Measurements from ENCODE around the gene PLN.
A peak's percentile ranks its signal among the peaks of the same experiment; 100 is the strongest.

PLN gene

DNA sequence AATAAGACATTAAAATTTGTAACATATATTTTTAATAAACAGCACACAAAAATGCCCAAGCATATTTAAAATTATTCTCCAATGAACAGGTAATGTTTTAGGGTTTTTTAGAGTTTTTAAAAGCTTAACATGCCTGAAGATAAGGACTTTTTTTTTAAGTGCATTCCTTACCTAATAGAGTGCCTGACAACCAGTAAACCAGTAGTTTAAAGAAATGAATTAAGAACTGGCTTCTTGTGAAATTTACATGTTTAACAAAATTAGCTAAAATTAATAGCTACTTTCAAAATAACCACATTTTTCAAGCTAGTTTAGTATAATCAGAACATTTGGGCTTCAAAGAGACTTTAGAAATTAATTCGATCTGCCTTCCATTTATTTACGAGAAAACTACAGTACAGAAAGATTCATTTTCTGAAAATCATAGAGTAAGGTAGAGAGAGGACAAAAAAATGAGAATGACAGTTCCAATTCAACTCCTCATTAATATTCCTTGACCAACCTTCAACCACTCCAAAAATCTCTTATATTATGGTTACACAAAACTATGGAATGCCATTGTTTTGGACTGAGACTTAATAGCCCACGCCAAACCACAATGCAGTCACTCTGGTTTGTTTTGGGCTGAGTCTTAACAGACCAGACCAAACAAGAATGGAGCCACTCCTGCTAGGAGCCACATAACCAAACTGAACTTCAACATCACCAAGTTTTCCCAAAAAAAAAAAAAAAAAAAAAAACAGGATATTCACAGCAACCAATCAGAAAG, 5.7 kb upstream of the PLN start:
- DNase-seq, result no peak

- no peak for DNase-seq
Measured at GRCh38 chr6:118544105-118544504, 4.0 kb upstream of the PLN start.

- no peak for DNase-seq
Measured at GRCh38 chr6:118546164-118546879, 1.8 kb upstream of the PLN start.

GRCh38 chr6:118546880-118547218, 1.2 kb upstream of the PLN start:
- DNase-seq, result no peak

- no peak for DNase-seq
Measured at GRCh38 chr6:118548613-118549012, 517 bp downstream of the PLN start.

- peak; percentile 5 for DNase-seq
Measured at GRCh38 chr6:118551063-118552053, 3.3 kb downstream of the PLN start.

GRCh38 chr6:118553132-118553531, 5.0 kb downstream of the PLN start:
- DNase-seq, result no peak

GRCh38 chr6:118554698-118555097, 6.6 kb downstream of the PLN start:
- no peak for DNase-seq

DNA sequence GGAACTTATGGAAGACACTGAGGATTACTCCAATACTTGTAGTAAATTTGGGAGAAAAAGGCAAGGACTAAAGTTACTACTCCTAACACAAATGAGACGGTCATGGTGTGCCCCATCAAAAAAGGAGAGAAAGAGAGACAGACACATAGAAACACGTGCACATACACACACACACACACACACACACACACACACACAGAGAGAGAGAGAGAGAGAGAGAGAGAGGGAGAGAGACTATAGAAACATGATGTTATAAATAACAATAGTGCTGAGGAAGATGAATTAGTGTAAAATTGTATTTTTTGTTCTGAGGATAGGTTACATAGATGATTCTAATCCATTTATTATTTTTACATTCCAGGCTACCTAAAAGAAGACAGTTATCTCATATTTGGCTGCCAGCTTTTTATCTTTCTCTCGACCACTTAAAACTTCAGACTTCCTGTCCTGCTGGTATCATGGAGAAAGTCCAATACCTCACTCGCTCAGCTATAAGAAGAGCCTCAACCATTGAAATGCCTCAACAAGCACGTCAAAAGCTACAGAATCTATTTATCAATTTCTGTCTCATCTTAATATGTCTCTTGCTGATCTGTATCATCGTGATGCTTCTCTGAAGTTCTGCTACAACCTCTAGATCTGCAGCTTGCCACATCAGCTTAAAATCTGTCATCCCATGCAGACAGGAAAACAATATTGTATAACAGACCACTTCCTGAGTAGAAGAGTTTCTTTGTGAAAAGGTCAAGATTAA, 10.5 kb downstream of the PLN start:
- no peak for DNase-seq

- no peak for DNase-seq
Measured at GRCh38 chr6:118559659-118560058, 11.6 kb downstream of the PLN start.

GRCh38 chr6:118562248-118562647, 14.2 kb downstream of the PLN start:
- no peak for DNase-seq

DNA sequence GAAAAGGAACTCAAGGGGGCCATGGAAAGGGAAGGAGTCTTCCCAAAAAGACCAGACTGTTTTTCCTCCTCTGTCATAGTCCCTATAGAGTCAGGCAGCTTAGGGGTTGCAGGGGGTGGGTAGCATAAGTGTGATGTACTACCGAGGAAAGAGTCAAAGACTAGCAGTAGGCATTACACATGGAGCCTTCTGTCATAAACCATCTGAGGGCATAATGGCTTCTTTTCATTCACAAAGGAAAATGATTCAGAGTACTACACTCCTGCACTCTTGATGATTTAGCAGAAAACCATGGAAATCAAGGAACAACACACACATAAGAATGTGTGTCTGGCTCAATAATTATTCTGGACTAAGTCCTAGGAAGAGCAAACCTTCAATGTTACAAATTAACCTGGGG, 14.9 kb downstream of the PLN start:
- DNase-seq, result no peak

- no peak for DNase-seq
Measured at GRCh38 chr6:118565311-118565960, 17.3 kb downstream of the PLN start.

DNA sequence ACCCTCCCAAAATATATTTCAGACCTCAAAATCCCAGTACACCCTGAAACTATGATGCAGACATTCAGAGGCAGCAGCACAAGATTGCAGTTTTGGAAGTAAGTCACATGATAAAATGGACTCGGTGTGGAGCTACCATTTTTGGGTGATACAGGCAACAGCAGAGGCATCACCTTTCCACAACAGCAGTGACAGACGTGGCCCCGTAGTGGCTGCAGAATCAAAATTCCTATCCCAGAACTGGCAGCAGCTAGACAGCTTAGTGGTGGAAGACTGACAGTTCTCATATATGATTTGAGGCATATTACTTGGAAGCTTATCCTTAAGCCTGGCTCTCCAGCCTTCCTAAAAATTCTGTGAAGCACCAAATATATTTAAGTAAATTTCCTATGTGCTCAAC, 19.9 kb downstream of the PLN start:
- no peak for DNase-seq

- DNase-seq, result no peak
Measured at GRCh38 chr6:118569498-118569897, 21.4 kb downstream of the PLN start.

DNA sequence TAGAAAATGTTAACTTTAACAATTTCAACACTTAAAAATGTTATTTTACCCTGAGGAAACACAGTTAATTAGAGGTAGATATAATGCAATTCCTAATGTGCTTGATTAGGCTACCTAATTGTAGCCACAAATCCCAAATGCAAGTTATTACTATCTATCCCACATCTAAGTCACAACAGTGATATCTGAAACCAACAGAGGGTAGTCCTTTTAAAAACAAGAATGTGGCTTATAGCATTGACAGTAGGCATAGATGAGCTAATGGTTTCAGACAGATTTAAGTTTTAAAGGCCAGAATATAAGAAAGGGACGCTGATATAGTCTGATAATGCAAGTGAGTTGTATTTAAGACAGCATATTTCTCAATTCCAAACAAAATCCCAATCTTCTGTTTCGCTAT, 23.0 kb downstream of the PLN start:
- no peak for DNase-seq

DNA sequence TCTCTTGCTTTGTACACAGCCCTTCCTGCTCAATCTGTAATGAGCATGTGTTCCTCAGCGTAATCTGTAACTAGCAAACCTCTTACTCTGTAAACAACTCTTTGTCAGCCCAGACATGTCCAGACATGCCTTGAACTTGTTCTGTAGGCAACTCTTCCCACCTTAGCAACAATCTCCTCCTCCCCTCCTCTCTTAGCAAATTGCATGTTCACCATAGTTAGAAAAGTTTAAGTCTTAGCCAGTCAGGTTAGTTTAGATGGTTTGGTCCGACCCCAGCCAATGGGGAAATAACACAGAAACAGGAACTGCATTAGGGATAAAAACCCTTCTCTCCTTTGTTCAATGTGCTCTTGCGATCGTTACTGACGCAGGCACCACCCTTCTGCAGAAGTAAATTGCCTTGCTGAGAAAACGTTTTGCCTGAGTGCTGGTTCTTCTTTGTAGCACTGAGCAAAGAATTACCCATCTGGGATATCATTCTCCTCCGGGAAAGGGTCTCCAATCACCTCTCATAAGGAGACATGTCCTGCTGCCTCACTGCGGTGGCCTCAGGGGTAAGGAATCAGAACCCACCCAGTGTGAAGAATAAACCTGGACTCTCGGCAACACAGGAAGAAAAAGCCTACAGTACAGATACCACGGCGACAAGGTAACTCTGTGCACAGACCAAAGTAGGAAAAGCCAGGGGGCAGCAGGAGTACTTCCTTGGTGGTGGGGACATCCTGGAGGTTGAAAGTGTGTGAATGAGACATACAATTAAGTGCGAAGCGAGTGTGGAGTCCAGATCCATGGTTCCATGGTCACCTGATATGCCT, 26.2 kb downstream of the PLN start:
- no peak for DNase-seq

- no peak for DNase-seq
Measured at GRCh38 chr6:118577972-118578371, 29.9 kb downstream of the PLN start.

DNA sequence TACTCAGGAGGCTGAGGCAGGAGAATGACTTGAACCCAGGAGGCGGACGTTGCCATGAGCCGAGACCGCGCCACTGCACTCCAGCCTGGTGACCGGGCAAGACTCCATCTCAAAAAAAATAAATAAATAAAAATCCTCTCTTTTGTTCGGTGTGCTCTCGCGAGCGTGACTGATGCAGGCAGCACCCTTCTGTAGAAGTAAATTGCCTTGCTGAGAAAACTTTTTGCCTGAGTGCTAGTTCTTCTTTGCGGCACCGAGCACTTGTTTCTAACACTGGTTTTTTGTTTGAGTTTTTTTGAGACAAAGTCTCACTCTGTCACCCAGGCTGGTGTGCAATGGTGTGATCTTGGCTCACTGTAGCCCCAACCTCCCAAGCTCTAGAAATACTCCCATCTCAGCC, 30.5 kb downstream of the PLN start:
- no peak for DNase-seq

- no peak for DNase-seq
Measured at GRCh38 chr6:118579786-118580185, 31.7 kb downstream of the PLN start.

Data from NCI-H1048 (cell line).